Endometrial microvascular endothelial cells (primary cell): ENCODE data around the gene CSRP1. TPM values are rescaled to one million over a fixed set of nuclear protein-coding genes. Genes with fewer than 3 reads are reported as not detected.
"Not testable (repeated sequence)": the region's sequence is repeated elsewhere in the genome, so short reads cannot be mapped to it uniquely, and the experiment has no call there.

Experiments used
- in situ Hi-C: cut with HindIII; loops from 2 replicates; pipeline ENCODE4 v1.10.0; 2017; ENCODE audit warnings: low sequenced_read_pairs, low pct_unique_long_range_greater_than_20kb; ENCODE audit errors: inconsistent ontology term
- total RNA-seq: library from RNA; depleted of rRNA; stranded (reverse); fragments of >200 nt; gene quantifications from one replicate; pipeline ENCODE4 v1.2.3, GENCODE V29; 2015; ENCODE audit errors: inconsistent ontology term

The CSRP1 gene
- total RNA-seq, 1 donor from 2014 or later = 2,449 TPM

GRCh38 chr1:201538612-201539551, 32.0 kb upstream of the CSRP1 start, which contains the start of gene NAV1:
TSS of gene NAV1 (plus strand) at chr1:201539127. CDS start at chr1:201622885, 83,758 bp downstream.
- in situ Hi-C loops = no loop called here

- in situ Hi-C loops = no loop called here
Observed at GRCh38 chr1:201537891-201538611, 31.1 kb upstream of the CSRP1 start.

GRCh38 chr1:201537467-201537866, 30.5 kb upstream of the CSRP1 start:
- in situ Hi-C loops = no loop called here

GRCh38 chr1:201537028-201537427, 30.1 kb upstream of the CSRP1 start:
- in situ Hi-C loops = no loop called here

GRCh38 chr1:201536558-201536957, 29.6 kb upstream of the CSRP1 start:
- in situ Hi-C loops = no loop called here

- in situ Hi-C loops = no loop called here
Observed at GRCh38 chr1:201535919-201536245, 29.0 kb upstream of the CSRP1 start.

GRCh38 chr1:201535046-201535918, 28.4 kb upstream of the CSRP1 start:
- in situ Hi-C loops = no loop called here

- in situ Hi-C loops = no loop called here
Observed at GRCh38 chr1:201533836-201534235, 26.9 kb upstream of the CSRP1 start.

GRCh38 chr1:201531551-201532425, 24.9 kb upstream of the CSRP1 start:
- in situ Hi-C loops = no loop called here

GRCh38 chr1:201530741-201531531, 24.0 kb upstream of the CSRP1 start:
- in situ Hi-C loops = no loop called here

GRCh38 chr1:201528631-201529252, 21.8 kb upstream of the CSRP1 start:
- in situ Hi-C loops = no loop called here

- in situ Hi-C loops = no loop called here
Observed at GRCh38 chr1:201527879-201528278, 21.0 kb upstream of the CSRP1 start.

GRCh38 chr1:201525193-201525778, 18.4 kb upstream of the CSRP1 start:
- in situ Hi-C loops = no loop called here

GRCh38 chr1:201520046-201520575, 13.2 kb upstream of the CSRP1 start:
- in situ Hi-C loops = not testable (repeated sequence)

GRCh38 chr1:201518071-201518470, 11.1 kb upstream of the CSRP1 start:
- in situ Hi-C loops = loop anchor here (5.0 kb wide), 1 partner anchor 41 kb away; no protein-coding TSS in a partner anchor

- in situ Hi-C loops = loop anchor here (5.0 kb wide), 1 partner anchor 40 kb away; no protein-coding TSS in a partner anchor
Observed at GRCh38 chr1:201517631-201518030, 10.7 kb upstream of the CSRP1 start.
